Activated CD8-positive, alpha-beta T cell treated with anti-CD3 and anti-CD28 coated beads for 36 hours (primary cell): ENCODE results near the gene ROR2. TPM values are rescaled to one million over a fixed set of nuclear protein-coding genes. Genes with fewer than 3 reads are reported as not detected.
A peak's percentile ranks its signal among the peaks of the same experiment; 100 is the strongest.

Experiments used
- ATAC-seq: fragments of 200-7000 bp; cut with Tn5 transposase; one replicate; pipeline ENCODE4 v1.10.0; 2021; ENCODE audit warnings: mild to moderate bottlenecking, moderate library complexity
- CTCF ChIA-PET: fragments of 350-600 bp; sonication (Branson Sonifier 250); formaldehyde crosslinking; loops from one replicate; lab custom pipeline; 2021; ENCODE audit warnings: antibody characterized with exemption; lab: Charles Lee
- POLR2A ChIA-PET: fragments of 350-600 bp; sonication (Branson Sonifier 250); formaldehyde crosslinking; loops from one replicate; lab custom pipeline; 2021; ENCODE audit warnings: antibody characterized with exemption; lab: Charles Lee
- DNase-seq: peaks from one replicate; pipeline ENCODE4 v3.0.0-alpha.2; 2020
- H3K27ac Mint-ChIP-seq: one replicate; pipeline ENCODE4 v1.8.0; 2021; ENCODE audit warnings: mild to moderate bottlenecking, mixed read lengths
- H3K27me3 Mint-ChIP-seq: one replicate; pipeline ENCODE4 v1.8.0; 2021; ENCODE audit warnings: mixed read lengths
- H3K36me3 Mint-ChIP-seq: one replicate; pipeline ENCODE4 v1.8.0; 2021; ENCODE audit warnings: low read depth, mixed read lengths
- H3K4me1 Mint-ChIP-seq: one replicate; pipeline ENCODE4 v1.8.0; 2021; ENCODE audit warnings: low read depth, mixed read lengths
- H3K4me3 Mint-ChIP-seq: one replicate; pipeline ENCODE4 v1.8.0; 2021; ENCODE audit warnings: mild to moderate bottlenecking, moderate library complexity, mixed read lengths
- H3K9me3 Mint-ChIP-seq: one replicate; pipeline ENCODE4 v1.8.0; 2021; ENCODE audit warnings: mixed read lengths
- intact Hi-C: fragments of 100-400 bp; cut with micrococcal nuclease; formaldehyde crosslinking; loops from one replicate; pipeline ENCODE4 v1.10.0; 2022
- total RNA-seq, 2 experiments: library from RNA; stranded (reverse); gene quantifications; one replicate each; pipeline ENCODE4 v1.2.3, GENCODE V29; 2021
- TF ChIP-seq, protein P1 (sequence below): fragments of 200-600 bp; IDR thresholded peaks from one replicate; pipeline ENCODE4 v1.8.0; 2022; ENCODE audit warnings: antibody characterized with exemption, mild to moderate bottlenecking

ROR2 gene
- total RNA-seq, 2 experiments from 2014 or later, result not detected

DNA sequence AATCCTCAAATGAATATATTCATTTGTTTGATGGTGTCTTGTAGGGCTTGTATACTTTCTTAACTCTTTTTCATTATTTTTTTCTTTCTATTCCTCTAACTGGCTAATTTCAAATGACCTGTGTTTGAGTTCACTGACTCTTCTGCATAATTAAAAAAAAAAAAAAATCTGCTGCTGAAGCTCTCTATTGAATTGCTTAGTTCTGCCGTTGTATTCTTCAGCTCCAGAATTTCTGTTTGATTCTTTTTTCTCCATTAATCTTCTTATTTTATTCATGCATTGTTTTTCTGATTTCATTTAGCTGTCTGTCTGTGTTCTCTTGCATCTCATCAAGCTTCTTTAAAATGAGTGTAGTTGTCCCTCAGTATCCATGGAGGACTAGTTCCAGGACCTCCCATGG is 244.6 kb downstream of the ROR2 start:
- H3K27me3 Mint-ChIP-seq, result peaks cover 5% of the 10 kb centered on the region
- no peak for ATAC-seq
- DNase-seq, result no peak
- H3K27ac Mint-ChIP-seq, result no peak overlapping the region
- TF ChIP-seq, protein P1, sequence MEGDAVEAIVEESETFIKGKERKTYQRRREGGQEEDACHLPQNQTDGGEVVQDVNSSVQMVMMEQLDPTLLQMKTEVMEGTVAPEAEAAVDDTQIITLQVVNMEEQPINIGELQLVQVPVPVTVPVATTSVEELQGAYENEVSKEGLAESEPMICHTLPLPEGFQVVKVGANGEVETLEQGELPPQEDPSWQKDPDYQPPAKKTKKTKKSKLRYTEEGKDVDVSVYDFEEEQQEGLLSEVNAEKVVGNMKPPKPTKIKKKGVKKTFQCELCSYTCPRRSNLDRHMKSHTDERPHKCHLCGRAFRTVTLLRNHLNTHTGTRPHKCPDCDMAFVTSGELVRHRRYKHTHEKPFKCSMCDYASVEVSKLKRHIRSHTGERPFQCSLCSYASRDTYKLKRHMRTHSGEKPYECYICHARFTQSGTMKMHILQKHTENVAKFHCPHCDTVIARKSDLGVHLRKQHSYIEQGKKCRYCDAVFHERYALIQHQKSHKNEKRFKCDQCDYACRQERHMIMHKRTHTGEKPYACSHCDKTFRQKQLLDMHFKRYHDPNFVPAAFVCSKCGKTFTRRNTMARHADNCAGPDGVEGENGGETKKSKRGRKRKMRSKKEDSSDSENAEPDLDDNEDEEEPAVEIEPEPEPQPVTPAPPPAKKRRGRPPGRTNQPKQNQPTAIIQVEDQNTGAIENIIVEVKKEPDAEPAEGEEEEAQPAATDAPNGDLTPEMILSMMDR, result no peak
- ChIA-PET CTCF (interaction anchor here (0.7 kb wide), 1 partner anchor 530 kb away, joined by 3 read pairs; no protein-coding TSS in a partner anchor), POLR2A (no interaction called here)
- intact Hi-C loops, result no loop called here
- H3K4me3 Mint-ChIP-seq, result no peak overlapping the region
- no peaks in the 10 kb centered on the region for H3K4me1 Mint-ChIP-seq
- peaks cover 6% of the 10 kb centered on the region for H3K36me3 Mint-ChIP-seq
- H3K9me3 Mint-ChIP-seq, result peaks cover 19% of the 10 kb centered on the region

DNA sequence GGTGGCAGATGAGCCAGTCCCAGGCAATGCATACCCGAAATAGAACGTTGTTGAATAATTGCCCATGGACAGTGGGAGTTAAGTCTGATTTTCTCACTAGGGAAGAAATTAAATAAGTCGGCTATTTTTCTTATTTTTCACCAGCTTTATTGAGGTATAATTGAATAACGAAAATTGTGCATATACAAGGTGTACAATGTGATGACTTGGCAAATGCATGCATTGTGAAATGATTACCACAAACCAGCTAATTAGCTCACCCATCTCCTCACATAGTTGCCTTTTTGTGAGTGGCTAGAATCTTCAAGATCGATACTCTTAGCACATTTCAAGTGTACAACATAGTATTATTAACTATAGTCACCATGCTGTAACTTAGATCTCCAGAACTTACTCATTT is 249.6 kb downstream of the ROR2 start:
- intact Hi-C loops, result no loop called here
- Mint-ChIP-seq H3K4me3 (no peak overlapping the region), H3K27me3 (peaks cover 6% of the 10 kb centered on the region), H3K27ac (no peak overlapping the region), H3K4me1 (peaks cover 5% of the 10 kb centered on the region), H3K9me3 (peaks cover 7% of the 10 kb centered on the region), H3K36me3 (peaks cover 5% of the 10 kb centered on the region)
- ATAC-seq (no peak), DNase-seq (no peak)
- TF ChIP-seq, protein P1, result no peak
- POLR2A ChIA-PET, result no interaction called here
- CTCF ChIA-PET, result no interaction called here

DNA sequence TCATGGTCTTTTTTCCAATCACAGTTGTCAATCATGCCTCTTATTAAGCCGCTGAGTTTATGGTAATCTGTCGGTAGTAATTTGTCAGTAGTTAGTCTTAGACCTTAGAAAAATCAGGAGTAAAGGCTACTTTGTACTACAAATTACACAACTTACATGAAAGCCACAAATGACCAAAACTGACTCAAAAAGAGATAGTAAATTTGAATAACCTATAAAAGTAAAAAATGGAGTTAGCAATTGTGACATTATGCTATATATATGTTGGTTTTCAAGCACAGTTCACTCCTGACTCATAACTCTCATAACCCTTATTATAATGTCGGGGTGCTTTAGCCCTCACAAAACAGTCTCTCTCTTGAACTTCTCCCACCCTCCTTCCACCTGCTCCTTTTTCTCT is 251.8 kb downstream of the ROR2 start:
- DNase-seq, result no peak
- intact Hi-C loops, result no loop called here
- POLR2A ChIA-PET, result no interaction called here
- H3K27ac Mint-ChIP-seq, result no peak overlapping the region
- peak; percentile 34 for ATAC-seq
- H3K4me3 Mint-ChIP-seq, result no peak overlapping the region
- H3K4me1 Mint-ChIP-seq, result peaks cover 5% of the 10 kb centered on the region
- peaks cover 2% of the 10 kb centered on the region for H3K27me3 Mint-ChIP-seq
- CTCF ChIA-PET, result no interaction called here
- TF ChIP-seq, protein P1, result no peak
- H3K36me3 Mint-ChIP-seq, result no peaks in the 10 kb centered on the region
- no peaks in the 10 kb centered on the region for H3K9me3 Mint-ChIP-seq

DNA sequence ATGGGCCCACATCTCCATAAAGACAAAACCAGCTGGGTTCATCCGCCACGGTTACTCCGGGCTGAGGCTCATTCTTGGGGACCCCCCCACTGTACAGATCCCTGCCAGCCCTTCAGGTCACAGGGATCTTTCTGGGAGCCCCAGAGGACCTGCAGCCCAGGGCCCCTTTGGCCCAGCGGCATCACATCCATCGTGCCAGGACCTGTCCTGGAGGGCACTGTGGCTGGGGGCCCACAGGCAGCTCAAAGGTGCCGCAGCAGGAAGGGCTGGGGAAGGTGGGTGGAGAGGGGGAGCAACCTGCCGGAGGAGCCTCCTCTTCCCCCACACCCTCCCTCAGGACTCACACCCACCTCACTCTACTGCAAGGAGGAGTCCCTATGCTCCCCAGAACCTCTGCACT is 252.8 kb downstream of the ROR2 start:
- CTCF ChIA-PET, result no interaction called here

DNA sequence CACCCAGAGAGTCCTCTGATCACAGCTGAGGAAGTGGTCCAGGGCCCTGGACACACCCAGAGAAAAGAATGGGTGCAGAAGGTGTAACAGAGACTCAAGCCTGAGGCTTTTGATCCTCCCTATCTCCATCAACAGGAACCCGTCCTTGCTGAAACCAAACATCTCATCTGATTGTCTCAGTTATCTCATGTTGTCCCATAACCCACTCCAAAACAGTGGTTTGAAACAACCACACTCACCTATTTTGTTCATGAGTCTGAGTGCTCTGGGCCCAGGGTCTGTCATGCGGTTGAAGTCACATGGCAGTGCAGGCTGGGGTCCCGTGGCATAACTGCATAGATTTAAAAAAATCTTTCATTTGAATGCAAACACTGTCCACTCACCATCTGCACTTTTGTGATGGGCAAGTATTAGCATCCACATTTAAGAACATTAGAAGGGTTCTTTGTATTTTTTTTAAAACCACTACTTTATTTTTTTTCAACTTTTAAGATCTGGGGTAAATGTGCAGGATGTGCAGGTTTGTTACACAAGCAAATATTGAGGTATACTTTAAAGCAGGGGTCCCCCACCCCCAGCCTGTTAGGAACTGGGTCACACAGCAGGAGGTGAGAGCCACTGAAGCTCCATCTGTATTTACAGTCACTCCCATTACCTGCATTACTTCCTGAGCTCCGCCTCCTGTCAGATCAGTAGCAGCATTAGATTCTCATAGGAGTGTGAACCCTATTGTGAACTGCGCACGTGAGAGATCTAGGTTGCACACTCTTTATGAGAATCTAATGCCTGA is 255.8 kb downstream of the ROR2 start:
- CTCF ChIA-PET, result interaction anchor here (1.1 kb wide), 1 partner anchor 779 kb away, joined by 4 read pairs; no protein-coding TSS in a partner anchor
- H3K4me1 Mint-ChIP-seq, result peaks cover 5% of the 10 kb centered on the region
- DNase-seq (no peak), ATAC-seq (no peak)
- no peak overlapping the region for H3K27ac Mint-ChIP-seq
- H3K27me3 Mint-ChIP-seq, result peaks cover 2% of the 10 kb centered on the region
- intact Hi-C loops, result no loop called here
- H3K9me3 Mint-ChIP-seq, result no peaks in the 10 kb centered on the region
- TF ChIP-seq, protein P1, result no peak
- no peaks in the 10 kb centered on the region for H3K36me3 Mint-ChIP-seq
- POLR2A ChIA-PET, result no interaction called here
- no peak overlapping the region for H3K4me3 Mint-ChIP-seq

More for the DNA sequence above, 252.8 kb downstream of the ROR2 start:
- POLR2A ChIA-PET, result no interaction called here
- intact Hi-C loops, result no loop called here
- H3K4me1 Mint-ChIP-seq, result peaks cover 5% of the 10 kb centered on the region
- TF ChIP-seq, protein P1, result no peak
- H3K27ac Mint-ChIP-seq, result no peak overlapping the region
- H3K9me3 Mint-ChIP-seq, result no peaks in the 10 kb centered on the region
- ATAC-seq (no peak), DNase-seq (no peak)
- no peak overlapping the region for H3K4me3 Mint-ChIP-seq
- no peaks in the 10 kb centered on the region for H3K36me3 Mint-ChIP-seq
- H3K27me3 Mint-ChIP-seq, result peaks cover 2% of the 10 kb centered on the region
